ENCODE results near the gene ABCC4.

DNA sequence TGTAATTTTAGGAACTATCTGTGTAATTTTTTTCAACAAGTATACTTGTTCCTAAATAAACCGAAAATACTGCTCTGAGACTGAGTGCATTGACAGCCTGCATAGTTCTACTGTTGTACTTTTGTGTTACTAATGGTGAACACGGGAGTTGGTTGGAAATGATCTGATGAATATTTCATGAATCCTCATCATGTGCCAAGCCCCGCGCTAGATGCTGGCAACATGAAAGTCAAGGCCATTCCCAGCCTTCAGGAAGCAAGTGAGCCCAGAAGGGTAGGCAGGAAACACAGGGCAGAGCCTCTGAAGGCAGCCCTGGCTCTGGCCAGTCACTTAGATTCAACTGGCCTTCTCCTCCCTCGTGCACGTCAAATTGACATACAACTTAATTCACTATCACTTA is 106.1 kb downstream of the ABCC4 start:
- TF ChIP-seq EZH2 (IDR thresholded peaks at IDR 0.05; ENCODE audit: borderline replicate concordance, low read depth, low read length, poor library complexity, severe bottlenecking) = no peak
- TF ChIP-seq, protein P1, sequence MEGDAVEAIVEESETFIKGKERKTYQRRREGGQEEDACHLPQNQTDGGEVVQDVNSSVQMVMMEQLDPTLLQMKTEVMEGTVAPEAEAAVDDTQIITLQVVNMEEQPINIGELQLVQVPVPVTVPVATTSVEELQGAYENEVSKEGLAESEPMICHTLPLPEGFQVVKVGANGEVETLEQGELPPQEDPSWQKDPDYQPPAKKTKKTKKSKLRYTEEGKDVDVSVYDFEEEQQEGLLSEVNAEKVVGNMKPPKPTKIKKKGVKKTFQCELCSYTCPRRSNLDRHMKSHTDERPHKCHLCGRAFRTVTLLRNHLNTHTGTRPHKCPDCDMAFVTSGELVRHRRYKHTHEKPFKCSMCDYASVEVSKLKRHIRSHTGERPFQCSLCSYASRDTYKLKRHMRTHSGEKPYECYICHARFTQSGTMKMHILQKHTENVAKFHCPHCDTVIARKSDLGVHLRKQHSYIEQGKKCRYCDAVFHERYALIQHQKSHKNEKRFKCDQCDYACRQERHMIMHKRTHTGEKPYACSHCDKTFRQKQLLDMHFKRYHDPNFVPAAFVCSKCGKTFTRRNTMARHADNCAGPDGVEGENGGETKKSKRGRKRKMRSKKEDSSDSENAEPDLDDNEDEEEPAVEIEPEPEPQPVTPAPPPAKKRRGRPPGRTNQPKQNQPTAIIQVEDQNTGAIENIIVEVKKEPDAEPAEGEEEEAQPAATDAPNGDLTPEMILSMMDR (conservative IDR thresholded peaks at IDR 0.05; ENCODE audit: low read depth, low read length) = no peak

Data from A673 (cell line).